HG03432 (cell line): Measurements from ENCODE around the gene PLEKHJ1.
"Not testable (repeated sequence)": the region's sequence is repeated elsewhere in the genome, so short reads cannot be mapped to it uniquely, and the experiment has no call there.

ENCODE experiments used
- ATAC-seq: cut with Tn5 transposase; IDR thresholded peaks from one replicate; pipeline ENCODE4 v1.9.1; 2021; ENCODE audit warnings: mild to moderate bottlenecking, moderate library complexity; ENCODE audit not compliant: unreplicated experiment

PLEKHJ1 gene

GRCh38 chr19:2236314-2237050, at the start of gene PLEKHJ1, which contains the start of gene SF3A2:
TSS of gene PLEKHJ1 (minus strand) at chr19:2236329. CDS start at chr19:2236248, 81 bp downstream.
TSS of gene SF3A2 (plus strand) at chr19:2236824. CDS start at chr19:2243419, 6,595 bp downstream.
- ATAC-seq, result peak; percentile 73

DNA sequence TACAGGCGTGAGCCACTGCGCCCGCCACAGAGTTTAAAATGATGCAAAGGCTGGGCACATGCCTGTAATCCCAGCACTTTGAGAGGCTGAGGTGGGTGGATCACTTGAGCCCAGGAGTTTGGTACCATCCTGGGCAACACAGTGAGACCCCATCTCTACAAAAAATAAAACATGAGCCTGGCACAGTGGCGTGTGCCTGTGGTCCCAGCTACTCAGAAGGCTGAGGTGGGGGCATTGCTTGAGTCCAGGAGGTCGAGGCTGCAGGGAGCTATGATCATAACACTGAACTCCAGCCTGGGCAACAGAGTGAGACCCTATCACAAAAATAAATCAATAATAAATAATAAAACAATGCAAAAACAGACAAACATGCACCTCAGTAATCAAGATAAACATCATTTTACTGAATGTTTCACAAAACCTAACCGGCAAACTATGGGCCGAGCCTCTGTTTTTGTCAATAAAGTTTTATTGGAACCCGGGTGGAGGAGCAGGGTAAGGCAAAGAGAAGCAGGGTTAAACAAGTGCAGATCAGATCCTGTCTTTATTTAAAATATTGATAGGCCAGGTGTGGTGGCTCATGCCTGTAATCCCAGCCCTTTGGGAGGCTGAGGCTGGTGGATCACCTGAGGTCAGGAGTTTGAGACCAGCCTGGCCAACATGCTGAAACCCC, 47.8 kb upstream of the PLEKHJ1 start:
- ATAC-seq, result no peak

DNA sequence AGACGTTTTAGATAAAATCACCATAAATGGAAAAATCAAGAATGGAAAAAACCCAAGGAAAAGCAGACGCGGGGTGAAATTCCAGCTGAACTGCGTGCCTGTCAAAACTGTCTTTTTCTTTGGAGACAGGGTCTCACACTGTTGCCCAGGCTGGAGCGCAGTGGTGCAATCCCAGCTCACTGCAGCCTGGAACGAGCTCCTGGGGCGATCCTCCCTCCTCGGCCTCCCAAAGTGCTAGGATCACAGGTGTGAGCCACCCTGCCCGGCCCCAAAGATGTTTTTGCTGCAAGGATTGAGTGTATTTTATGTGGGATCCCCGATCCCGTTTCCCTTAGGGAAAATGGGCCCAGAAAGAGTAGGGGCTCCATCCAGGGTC, 46.7 kb upstream of the PLEKHJ1 start:
- no peak for ATAC-seq

- ATAC-seq, result no peak
These were observed 46.1 kb upstream of the PLEKHJ1 start, which contains the start of gene PEAK3 for GRCh38 chr19:2282062-2282861. TSS of gene PEAK3 (minus strand) at chr19:2282175. CDS start at chr19:2280931, 1,244 bp downstream.

DNA sequence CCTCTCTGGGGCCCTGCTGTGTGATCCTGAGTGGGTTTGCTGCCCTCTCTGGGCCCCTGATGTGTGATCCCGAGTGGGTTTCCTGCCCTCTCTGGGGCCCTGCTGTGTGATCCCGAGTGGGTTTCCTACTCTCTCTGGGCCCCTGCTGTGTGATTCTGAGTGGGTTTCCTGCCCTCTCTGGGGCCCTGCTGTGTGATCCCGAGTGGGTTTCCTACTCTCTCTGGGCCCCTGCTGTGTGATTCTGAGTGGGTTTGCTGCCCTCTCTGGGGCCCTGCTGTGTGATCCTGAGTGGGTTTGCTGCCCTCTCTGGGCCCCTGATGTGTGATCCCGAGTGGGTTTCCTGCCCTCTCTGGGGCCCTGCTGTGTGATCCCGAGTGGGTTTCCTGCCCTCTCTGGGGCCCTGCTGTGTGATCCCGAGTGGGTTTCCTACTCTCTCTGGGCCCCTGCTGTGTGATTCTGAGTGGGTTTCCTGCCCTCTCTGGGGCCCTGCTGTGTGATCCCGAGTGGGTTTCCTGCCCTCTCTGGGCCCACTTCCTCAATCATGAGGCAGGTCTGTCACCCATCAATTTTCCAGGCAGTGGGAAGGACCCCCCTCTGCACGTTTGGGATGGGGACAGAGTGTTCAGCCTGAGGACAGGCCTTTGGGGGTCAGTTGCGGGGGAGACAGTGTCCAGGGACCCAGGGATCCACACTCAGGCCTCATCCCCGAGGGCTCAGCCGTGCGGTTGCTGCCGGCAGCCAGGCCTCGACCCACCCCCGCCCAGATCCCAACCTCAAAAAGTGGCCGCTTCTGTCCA, 45.3 kb upstream of the PLEKHJ1 start:
- ATAC-seq, result not testable (repeated sequence)

DNA sequence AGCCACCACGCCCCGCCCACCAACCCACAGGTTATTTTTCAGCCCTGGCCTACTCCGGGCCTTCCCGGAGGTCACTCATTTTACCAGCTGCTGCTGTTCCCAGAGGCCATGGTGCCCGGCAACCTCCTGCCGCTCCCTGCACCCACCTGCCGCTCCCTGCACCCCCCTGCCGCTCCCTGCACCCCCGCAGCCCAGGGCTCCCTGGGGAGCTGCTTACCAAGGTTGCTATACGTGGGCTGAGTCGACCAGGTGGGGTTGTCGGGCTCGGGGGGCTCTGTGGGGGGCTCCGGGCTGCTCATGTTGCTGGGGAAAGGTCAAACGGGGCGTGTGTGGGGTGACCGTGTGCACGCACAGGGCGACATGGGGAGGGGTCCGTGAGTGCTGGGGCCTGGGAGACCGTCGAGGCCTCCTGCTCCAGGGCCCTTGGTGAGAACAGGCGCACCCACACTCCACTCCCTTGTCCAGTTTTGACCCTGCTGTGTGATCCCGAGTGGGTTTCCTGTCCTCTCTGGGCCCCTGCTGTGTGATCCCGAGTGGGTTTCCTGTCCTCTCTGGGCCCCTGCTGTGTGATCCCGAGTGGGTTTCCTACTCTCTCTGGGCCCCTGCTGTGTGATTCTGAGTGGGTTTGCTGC, 44.6 kb upstream of the PLEKHJ1 start:
- ATAC-seq, result no peak

GRCh38 chr19:2278459-2279158, 42.5 kb upstream of the PLEKHJ1 start:
- ATAC-seq, result no peak

GRCh38 chr19:2277138-2277537, 41.0 kb upstream of the PLEKHJ1 start:
- no peak for ATAC-seq

- no peak for ATAC-seq
These were observed 40.4 kb upstream of the PLEKHJ1 start for GRCh38 chr19:2276429-2276986.

DNA sequence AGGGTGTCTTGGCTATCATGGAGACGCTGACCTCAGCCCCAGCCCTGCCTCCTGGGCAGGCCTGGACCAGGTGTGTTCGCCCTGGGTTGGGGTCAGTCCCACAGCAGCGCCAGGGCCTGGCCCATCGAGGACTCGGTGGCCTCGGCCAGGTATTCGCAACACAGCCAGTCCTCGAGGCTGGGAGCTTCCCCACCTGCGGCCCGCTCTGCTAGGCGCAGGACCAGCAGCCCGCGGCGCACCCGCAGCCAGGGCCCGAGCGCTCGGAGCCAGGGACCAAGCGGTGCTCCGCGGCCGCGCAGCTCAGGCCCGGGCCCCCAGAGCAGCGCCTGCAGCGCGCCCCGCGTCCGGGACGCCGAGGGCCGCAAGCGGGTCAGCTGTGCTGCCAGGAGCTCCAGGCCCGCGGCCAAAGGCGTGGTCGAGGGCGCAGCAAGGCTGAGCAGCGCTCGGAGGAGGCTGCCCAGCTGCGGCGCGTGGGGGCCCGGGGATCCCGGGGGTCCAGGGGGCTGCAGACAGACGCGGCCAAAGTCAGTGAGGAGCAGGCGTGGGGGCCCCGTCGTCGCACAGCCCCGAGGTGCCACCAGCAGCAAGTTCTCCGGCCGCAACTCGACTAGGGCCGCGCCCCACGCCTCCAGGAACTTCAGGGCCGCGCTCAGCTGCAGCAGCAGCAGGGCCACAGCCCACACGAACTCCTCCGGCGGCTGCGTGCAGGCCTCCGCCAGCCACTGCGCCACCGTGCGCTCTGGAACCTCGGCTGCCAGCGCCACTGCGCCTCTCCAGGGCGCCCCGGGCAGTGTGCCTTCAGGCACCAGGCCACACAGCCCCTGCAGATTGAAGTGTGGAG, 39.7 kb upstream of the PLEKHJ1 start:
- no peak for ATAC-seq

GRCh38 chr19:2274931-2275535, 38.9 kb upstream of the PLEKHJ1 start:
- ATAC-seq, result no peak

GRCh38 chr19:2274185-2274711, 38.1 kb upstream of the PLEKHJ1 start:
- ATAC-seq, result no peak

GRCh38 chr19:2273356-2274184, 37.4 kb upstream of the PLEKHJ1 start:
- peak; percentile 38 for ATAC-seq

DNA sequence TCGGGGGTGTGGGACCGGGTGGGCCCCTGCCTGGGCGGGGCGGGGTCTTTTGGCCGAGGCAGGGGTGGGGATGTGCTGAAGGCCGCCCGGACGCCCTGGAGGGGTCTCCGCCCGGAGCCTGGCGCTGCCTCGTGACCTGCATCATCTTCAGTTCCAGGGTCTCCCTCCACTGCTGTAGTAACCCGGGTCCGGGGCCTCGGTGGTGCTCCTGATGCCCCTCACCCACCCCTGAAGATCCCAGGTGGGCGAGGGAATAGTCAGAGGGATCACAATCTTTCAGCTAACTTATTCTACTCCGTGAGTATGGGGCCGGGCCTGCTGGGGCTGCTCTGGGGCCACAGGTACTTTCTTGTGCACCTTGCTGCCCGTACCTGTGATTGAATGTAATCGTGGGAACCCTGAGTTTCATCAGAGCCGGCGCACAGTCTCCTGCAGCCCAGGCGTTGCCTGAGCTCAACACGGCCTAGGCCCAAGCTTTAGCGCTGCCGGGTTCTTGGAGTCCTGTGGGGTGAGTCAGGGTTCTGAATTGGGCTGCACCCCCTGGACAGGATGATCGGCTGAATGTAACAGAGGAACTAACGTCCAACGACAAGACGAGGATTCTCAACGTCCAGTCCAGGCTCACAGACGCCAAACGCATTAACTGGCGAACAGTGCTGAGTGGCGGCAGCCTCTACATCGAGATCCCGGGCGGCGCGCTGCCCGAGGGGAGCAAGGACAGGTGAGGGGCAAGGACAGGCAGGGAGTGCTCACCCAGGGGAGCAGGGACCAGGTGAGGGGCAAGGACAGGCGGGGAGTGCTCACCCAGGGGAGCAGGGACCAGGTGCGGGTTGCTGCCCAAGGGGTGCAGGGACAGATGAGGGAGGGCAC, 35.3 kb upstream of the PLEKHJ1 start:
- no peak for ATAC-seq

- no peak for ATAC-seq
These were observed 34.5 kb upstream of the PLEKHJ1 start for GRCh38 chr19:2270423-2271233.
